Psoas muscle (tissue), 8 donors: ENCODE results near the gene IQCH. TPM values are rescaled to one million over a fixed set of nuclear protein-coding genes. Genes with fewer than 3 reads are reported as not detected.

Experiments used
- ATAC-seq, 4 donors: fragments of 200-7000 bp; cut with Tn5 transposase; one replicate each; pipeline ENCODE4 v1.9.1; 2020; ENCODE audit warnings: moderate library complexity in 3 of 4, mild to moderate bottlenecking in 2 of 4
- DNase-seq, 2 donors: peaks; one replicate each; pipeline ENCODE4 v3.0.0-alpha.2; 2020
- H3K27ac ChIP-seq: fragments of 200-600 bp; one replicate; pipeline ENCODE4 v1.8.0; 2022
- H3K27me3 ChIP-seq, 3 donors: fragments of 200-600 bp in 1 of 3; one replicate each; pipeline versions ENCODE4 v1.6.1 to v1.8.0; 2013 to 2022; ENCODE audit warnings: low read length in 2 of 3, mild to moderate bottlenecking in 2 of 3, moderate library complexity in 1 of 3; ENCODE audit not compliant: insufficient read depth in 3 of 3
- H3K36me3 ChIP-seq, 2 donors: fragments of 200-600 bp in 1 of 2; one replicate each; pipeline versions ENCODE4 v1.6.1 to v1.8.0; 2013 to 2022; ENCODE audit warnings: low read depth in 1 of 2, mild to moderate bottlenecking in 1 of 2, moderate library complexity in 1 of 2; ENCODE audit not compliant: insufficient read depth in 1 of 2
- H3K4me1 ChIP-seq: fragments of 200-600 bp; one replicate; pipeline ENCODE4 v1.8.0; 2022
- H3K4me3 ChIP-seq: fragments of 200-600 bp; one replicate; pipeline ENCODE4 v1.8.0; 2022; ENCODE audit warnings: mild to moderate bottlenecking
- H3K9me3 ChIP-seq: fragments of 200-600 bp; one replicate; pipeline ENCODE4 v1.8.0; 2022
- CTCF ChIP-seq: fragments of 200-600 bp; IDR thresholded peaks from one replicate; pipeline ENCODE4 v1.8.0; 2022; ENCODE audit warnings: antibody characterized with exemption
- WGBS, 3 donors: extraction: QIAGEN DNeasy Blood & Tissue Kit; methylation state at CpG; one replicate each; pipeline versions ENCODE4 v1.1.6 to v1.1.7; 2013; 5-methylcytosine and 5-hydroxymethylcytosine counted together
- intact Hi-C, 2 donors: fragments of 100-400 bp; cut with DNase I; formaldehyde crosslinking; loops; one replicate each; pipeline versions ENCODE4 v1.11.0 to v1.14.2; 2022
- polyA plus RNA-seq, 3 donors: library from polyadenylated mRNA; stranded (reverse); fragments of 200-250 nt; gene quantifications; one replicate each; pipeline ENCODE4 v1.2.3, GENCODE V29; 2013
- total RNA-seq, 4 donors: library from RNA; stranded (reverse); fragmentation: NEBNext Ultra II Directional in 2 of 4; extraction: Animal tissue kit (Norgen Biotek cat#: 25700) in 2 of 4; gene quantifications; one replicate each; pipeline versions ENCODE4 v1.2.1 to v1.2.4, GENCODE V29; 2021 to 2023
- donor health status: healthy with polysubstance abuse.
- donor health status: DM: no; HTN: no; CAD: no; lungs with moderate emphysema.
- donor health status: Bipolar disorder and iron deficiency.
- donor health status: healthy.
- donor health status: DM: yes; HTN: yes; CAD: no.
- donor health status: DM: no; HTN: no; CAD: no.
- donor health status: DM: no; HTN: no; CAD: no.
- donor health status: DM: yes; HTN: yes; CAD: no.

IQCH gene
- total and polyA plus RNA-seq, 7 donors = 0.27 to 1.0 (median 0.60) TPM

DNA sequence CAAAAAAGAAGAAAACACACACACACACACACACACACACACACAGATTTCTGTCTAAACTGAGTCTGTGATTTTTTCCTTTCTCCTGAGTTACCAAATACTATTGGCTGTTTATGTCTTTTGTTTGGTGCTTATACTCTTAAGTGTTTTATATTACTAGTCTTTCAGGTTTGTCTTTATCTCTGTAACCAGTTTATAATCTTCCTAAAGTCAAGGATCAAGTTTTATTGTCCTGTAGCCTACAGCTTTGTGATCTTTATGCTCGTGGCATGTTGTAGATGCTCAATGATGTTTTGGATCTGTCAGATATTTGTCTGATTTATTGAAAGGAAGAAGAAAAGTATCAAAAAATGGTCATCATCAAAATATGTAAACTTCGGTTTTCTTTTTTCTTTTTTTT lies 292.5 kb downstream of the IQCH start:
- intact Hi-C loops = no loop called here
- H3K4me3 ChIP-seq = no peak overlapping the region
- no peak overlapping the region for H3K27ac ChIP-seq
- H3K27me3 ChIP-seq = no peaks in the 10 kb centered on the region
- DNase-seq = no peak
- H3K9me3 ChIP-seq = no peaks in the 10 kb centered on the region
- WGBS, 3 donors = 81 to 88% (median 84%) methylated on average over 2 of the region's 2 CpGs
- no peak for ATAC-seq
- no peak for TF ChIP-seq CTCF
- H3K4me1 ChIP-seq = peaks cover 39% of the 10 kb centered on the region
- peaks cover 0 to 34% of the 10 kb centered on the region in 2 donors for H3K36me3 ChIP-seq

- Histone ChIP-seq H3K4me3 (no peak overlapping the region), H3K36me3 (peaks cover 0 to 40% of the 10 kb centered on the region in 2 donors), H3K27ac (peak overlapping the region; percentile 5), H3K9me3 (no peaks in the 10 kb centered on the region), H3K4me1 (peaks cover 39% of the 10 kb centered on the region), H3K27me3 (no peaks in the 10 kb centered on the region)
- TF ChIP-seq CTCF = no peak
- no peak for DNase-seq
- intact Hi-C loops = no loop called here
- no peak for ATAC-seq
- WGBS, 3 donors = 66 to 70% (median 67%) methylated on average over 3 of the region's 3 CpGs
These were observed 293.2 kb downstream of the IQCH start for GRCh38 chr15:67547836-67548235.

DNA sequence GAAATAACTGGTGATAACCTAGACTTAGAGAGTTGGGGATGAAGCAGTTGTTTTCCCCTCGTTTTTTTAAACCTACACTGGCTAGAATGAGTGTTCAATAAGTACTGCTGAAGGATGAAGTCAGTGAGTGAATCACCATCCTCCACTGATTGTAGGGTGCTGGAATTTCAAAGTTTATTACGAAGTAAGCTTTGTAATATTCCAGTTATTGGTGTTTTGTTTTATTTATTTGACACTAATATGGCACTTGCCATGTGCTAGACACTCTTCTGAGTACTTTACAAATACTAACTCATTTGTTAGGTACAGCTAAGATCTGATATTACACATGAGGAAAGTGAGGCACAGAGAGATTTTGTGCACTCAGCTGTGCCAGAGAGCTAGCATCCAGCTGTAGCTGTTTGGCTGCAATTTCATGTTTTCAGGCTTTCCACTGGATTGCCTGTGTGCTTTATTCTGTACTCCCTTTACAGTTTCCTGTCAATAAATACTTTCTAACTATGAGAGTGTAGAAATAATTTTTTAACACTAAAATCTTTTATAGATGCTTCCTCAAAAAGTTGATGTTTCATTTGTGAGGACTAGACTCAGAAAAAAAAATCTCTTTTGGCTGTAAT lies 293.8 kb downstream of the IQCH start:
- no peak for DNase-seq
- no peak for TF ChIP-seq CTCF
- peaks cover 0 to 45% of the 10 kb centered on the region in 2 donors for H3K36me3 ChIP-seq
- WGBS, 3 donors = 49 to 61% (median 59%) methylated on average over 2 of the region's 2 CpGs
- intact Hi-C loops = no loop called here
- no peaks in the 10 kb centered on the region for H3K27me3 ChIP-seq
- peak overlapping the region; percentile 53 for H3K27ac ChIP-seq
- H3K4me3 ChIP-seq = no peak overlapping the region
- H3K4me1 ChIP-seq = peaks cover 39% of the 10 kb centered on the region
- no peaks in the 10 kb centered on the region for H3K9me3 ChIP-seq
- no peak for ATAC-seq

DNA sequence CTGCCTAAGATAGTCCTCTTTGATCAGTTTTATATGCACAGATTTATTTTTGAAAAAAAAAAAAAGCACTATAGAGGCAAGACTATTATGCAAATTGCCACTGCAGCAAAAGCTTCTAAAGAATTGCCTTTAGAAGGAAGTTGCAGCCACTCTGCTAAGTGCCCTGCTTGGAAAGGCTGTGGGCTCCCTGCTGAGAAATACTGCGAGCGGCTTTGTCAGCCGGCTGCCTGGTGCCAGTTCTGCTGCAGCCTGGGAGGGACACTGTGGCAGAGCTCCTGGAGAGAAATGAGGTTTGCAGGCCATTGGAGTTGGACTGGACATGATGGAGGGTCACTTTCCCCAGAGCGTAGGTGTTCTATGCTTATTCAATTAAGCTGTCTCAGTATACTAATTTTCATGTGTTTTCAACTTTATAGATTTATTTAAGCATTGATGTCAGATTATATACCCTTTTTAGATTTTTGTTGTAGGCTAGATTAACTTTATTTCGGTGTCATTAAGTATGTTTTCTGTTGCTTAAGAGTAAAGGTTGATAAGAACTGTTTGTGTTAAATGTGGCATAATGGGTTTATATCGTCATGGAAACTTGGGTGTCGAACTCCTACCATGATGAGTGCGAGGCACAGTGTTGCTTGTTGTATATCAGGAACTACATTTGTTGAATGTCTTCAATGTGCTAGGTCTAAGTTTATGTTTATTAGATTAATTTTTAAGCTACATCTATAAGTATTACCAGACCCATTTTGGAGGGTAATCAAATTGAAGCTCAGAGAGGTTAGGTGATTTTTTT lies 294.5 kb downstream of the IQCH start:
- Histone ChIP-seq H3K9me3 (no peaks in the 10 kb centered on the region), H3K27me3 (no peaks in the 10 kb centered on the region), H3K4me1 (peaks cover 32% of the 10 kb centered on the region), H3K27ac (peak overlapping the region; percentile 53), H3K4me3 (no peak overlapping the region), H3K36me3 (peaks cover 0 to 45% of the 10 kb centered on the region in 2 donors)
- WGBS, 3 donors = 52 to 57% (median 52%) methylated on average over 8 of the region's 8 CpGs
- DNase-seq (no peak), ATAC-seq (peak; percentile 59 to 77 (median 64))
- no peak for TF ChIP-seq CTCF
- intact Hi-C loops = no loop called here
